H1 (cell line): ENCODE results near the gene MAVS. TPM values are rescaled to one million over a fixed set of nuclear protein-coding genes. Genes with fewer than 3 reads are reported as not detected.

Experiments used
- CTCF ChIA-PET: fragments of 300-600 bp; sonication (Branson Sonifier 250); formaldehyde crosslinking; loops from one replicate; lab custom pipeline; 2021; ENCODE audit not compliant: partially characterized antibody; lab: Charles Lee
- POLR2A ChIA-PET: fragments of 300-600 bp; sonication (Branson Sonifier 250); formaldehyde crosslinking; loops from one replicate; lab custom pipeline; 2021; ENCODE audit warnings: inconsistent platforms; ENCODE audit not compliant: partially characterized antibody; lab: Charles Lee
- DNase-seq, 2 experiments: peaks; one replicate each; pipeline versions ENCODE4 v3.0.0 to v3.0.0-alpha.2; 2010 to 2022; ENCODE audit warnings: low spot score in 2 of 2, low read depth in 1 of 2, mixed read lengths in 1 of 2
- FAIRE-seq: peaks from 2 replicates; lab custom pipeline; 2011; peaks lifted over from hg19 to GRCh38; lab: Jason Lieb, UNC
- H2AFZ ChIP-seq: 2 replicates; pipeline ENCODE4 v1.8.1; 2012; ENCODE audit warnings: low read length, inconsistent platforms
- H2AK5ac ChIP-seq: 2 replicates; pipeline ENCODE4 v1.6.1; 2013; ENCODE audit warnings: low read depth, low read length
- H2BK120ac ChIP-seq: replicated peaks from 2 replicates; pipeline ENCODE3; 2013; ENCODE audit warnings: low read depth, low read length, inconsistent platforms
- H2BK12ac ChIP-seq: 2 replicates; pipeline ENCODE4 v1.6.1; 2013; ENCODE audit warnings: low read depth, low read length
- H2BK15ac ChIP-seq: 2 replicates; pipeline ENCODE4 v1.6.1; 2013; ENCODE audit warnings: low read length
- H2BK20ac ChIP-seq: 2 replicates; pipeline ENCODE4 v1.6.1; 2013; ENCODE audit warnings: low read length
- H2BK5ac ChIP-seq: 2 replicates; pipeline ENCODE4 v1.6.1; 2013; ENCODE audit warnings: low read depth, low read length
- H3K14ac ChIP-seq: 2 replicates; pipeline ENCODE4 v1.6.1; 2013; ENCODE audit warnings: inconsistent platforms; ENCODE audit not compliant: insufficient read length
- H3K18ac ChIP-seq: 2 replicates; pipeline ENCODE4 v1.6.1; 2013; ENCODE audit warnings: low read length; ENCODE audit errors: extremely low read depth
- H3K23ac ChIP-seq: 2 replicates; pipeline ENCODE4 v1.6.1; 2013; ENCODE audit warnings: inconsistent platforms; ENCODE audit not compliant: insufficient read length
- H3K23me2 ChIP-seq: 2 replicates; pipeline ENCODE4 v1.6.1; 2013; ENCODE audit warnings: low read depth, low read length
- H3K27ac ChIP-seq: 2 replicates; pipeline ENCODE4 v1.6.1; 2011; ENCODE audit warnings: low read depth, low read length, inconsistent platforms
- H3K27me3 ChIP-seq, 4 experiments: replicated peaks in 1 of 4; 1 replicate in 1 of 4; 2 replicates in 3 of 4; pipeline versions ENCODE4 v1.6.1 to v1.8.1; 2011 to 2013; ENCODE audit warnings: low read length in 3 of 4, mild to moderate bottlenecking in 3 of 4, inconsistent platforms in 2 of 4, mixed read lengths in 2 of 4, moderate library complexity in 1 of 4; ENCODE audit not compliant: control insufficient read depth in 3 of 4, insufficient read depth in 3 of 4; ENCODE audit errors: extremely low read depth in 1 of 4
- H3K36me3 ChIP-seq, 4 experiments: 2 replicates each; pipeline versions ENCODE4 v1.6.1 to v1.8.1; 2011 to 2013; ENCODE audit warnings: mild to moderate bottlenecking in 4 of 4, low read length in 3 of 4, moderate library complexity in 2 of 4, control low read depth in 1 of 4, inconsistent platforms in 1 of 4; ENCODE audit not compliant: insufficient read depth in 4 of 4, control insufficient read depth in 2 of 4
- H3K4ac ChIP-seq: replicated peaks from 2 replicates; pipeline ENCODE3; 2013; ENCODE audit warnings: low read length, low read depth, mixed read lengths, inconsistent platforms; ENCODE audit not compliant: insufficient read length
- H3K4me1 ChIP-seq, 4 experiments: replicated peaks in 1 of 4; 1 replicate in 1 of 4; 2 replicates in 3 of 4; pipeline versions ENCODE4 v1.6.1 to v1.8.1; 2011 to 2013; ENCODE audit warnings: low read length in 3 of 4, inconsistent platforms in 2 of 4, mixed read lengths in 1 of 4; ENCODE audit not compliant: insufficient read depth in 4 of 4, control insufficient read depth in 3 of 4
- H3K4me2 ChIP-seq, 2 experiments: 2 replicates each; pipeline versions ENCODE4 v1.6.1 to v1.8.1; 2011 to 2013; ENCODE audit warnings: low read depth in 2 of 2, low read length in 2 of 2, control low read depth in 1 of 2, inconsistent platforms in 1 of 2, mild to moderate bottlenecking in 1 of 2; ENCODE audit not compliant: insufficient read depth in 1 of 2
- H3K4me3 ChIP-seq, 4 experiments: fragments of 200-600, 300-600 bp in 1 of 4; sonication (generic), shearing (Covaris generic), sonication (Bioruptor Twin) in 1 of 4; 2 replicates each; pipeline versions ENCODE4 v1.5.1 to v1.8.1; 2011 to 2016; ENCODE audit warnings: low read length in 4 of 4, low read depth in 3 of 4, control low read depth in 2 of 4, inconsistent platforms in 2 of 4, mild to moderate bottlenecking in 2 of 4, mixed read lengths in 1 of 4, moderate library complexity in 1 of 4; ENCODE audit not compliant: insufficient read depth in 2 of 4; ENCODE audit errors: extremely low read depth in 1 of 4
- H3K56ac ChIP-seq: replicated peaks from 2 replicates; pipeline ENCODE3; 2013; ENCODE audit warnings: low read depth, mild to moderate bottlenecking, mixed read lengths, low read length, inconsistent platforms; ENCODE audit not compliant: insufficient read length
- H3K79me1 ChIP-seq: 2 replicates; pipeline ENCODE4 v1.6.1; 2013; ENCODE audit warnings: low read depth, low read length, control low read depth
- H3K79me2 ChIP-seq, 2 experiments: 2 replicates each; pipeline versions ENCODE4 v1.6.1 to v1.8.1; 2012 to 2013; ENCODE audit warnings: low read length in 2 of 2, mild to moderate bottlenecking in 2 of 2, inconsistent platforms in 1 of 2; ENCODE audit not compliant: insufficient read depth in 2 of 2, control insufficient read depth in 1 of 2
- H3K9ac ChIP-seq, 4 experiments: replicated peaks in 1 of 4; 1 replicate in 1 of 4; 2 replicates in 3 of 4; pipeline versions ENCODE4 v1.6.1 to v1.8.1; 2011 to 2013; ENCODE audit warnings: low read depth in 3 of 4, low read length in 3 of 4, control low read depth in 2 of 4, mild to moderate bottlenecking in 2 of 4, moderate library complexity in 2 of 4, inconsistent platforms in 1 of 4; ENCODE audit errors: extremely low read depth in 1 of 4
- H3K9me3 ChIP-seq, 2 experiments: 2 replicates each; pipeline versions ENCODE4 v1.6.1 to v1.8.1; 2012 to 2013; ENCODE audit warnings: mild to moderate bottlenecking in 2 of 2, moderate library complexity in 2 of 2, control low read depth in 1 of 2, inconsistent platforms in 1 of 2, low read depth in 1 of 2, low read length in 1 of 2, mixed read lengths in 1 of 2; ENCODE audit not compliant: insufficient read depth in 2 of 2
- H4K20me1 ChIP-seq, 2 experiments: replicated peaks in 1 of 2; 2 replicates each; pipeline versions ENCODE3 to v1.8.1; 2011 to 2013; ENCODE audit warnings: inconsistent platforms in 2 of 2, low read length in 2 of 2, mild to moderate bottlenecking in 1 of 2; ENCODE audit not compliant: insufficient read depth in 2 of 2, control insufficient read depth in 1 of 2
- H4K5ac ChIP-seq: 2 replicates; pipeline ENCODE4 v1.6.1; 2013; ENCODE audit warnings: low read length, low read depth, mixed read lengths, inconsistent platforms; ENCODE audit not compliant: insufficient read length
- H4K8ac ChIP-seq: 2 replicates; pipeline ENCODE4 v1.8.0; 2013; ENCODE audit warnings: mild to moderate bottlenecking, moderate library complexity, low read length, inconsistent platforms; ENCODE audit not compliant: insufficient read depth; ENCODE audit errors: extremely low read depth
- H4K91ac ChIP-seq: replicated peaks from 2 replicates; pipeline ENCODE3; 2013; ENCODE audit warnings: low read length, mixed read lengths, inconsistent platforms; ENCODE audit not compliant: insufficient read length
- EP300 ChIP-seq, 2 experiments: IDR thresholded peaks; 1 replicate in 1 of 2; 2 replicates in 1 of 2; pipeline ENCODE4 v1.6.1; 2011 to 2012; ENCODE audit warnings: low read depth in 2 of 2, low read length in 2 of 2, mild to moderate bottlenecking in 2 of 2, borderline replicate concordance in 1 of 2, inconsistent platforms in 1 of 2, moderate library complexity in 1 of 2
- WGBS, 2 experiments: shearing (Covaris generic) in 1 of 2; methylation state at CpG; one replicate each; pipeline versions ENCODE4 v1.1.6 to v1.1.7; 2013 to 2015; ENCODE audit warnings: low lambda C conversion rate in 2 of 2, mixed read lengths in 2 of 2, inconsistent platforms in 1 of 2, low coverage in 1 of 2, missing lambda C conversion rate in 1 of 2; ENCODE audit not compliant: insufficient replicate concordance in 2 of 2, insufficient coverage in 1 of 2, insufficient read length in 1 of 2; ENCODE audit errors: extremely low coverage in 1 of 2, missing lambda C conversion rate in 1 of 2; 5-methylcytosine and 5-hydroxymethylcytosine counted together
- polyA plus RNA-seq, 7 experiments: library from polyadenylated mRNA; depleted of rRNA in 3 of 7; stranded (reverse) in 5 of 7; unstranded in 2 of 7; fragments of >200 nt in 5 of 7; fragments of 200-250 nt in 2 of 7; gene quantifications; 1 replicate in 5 of 7; 2 replicates in 1 of 7; 4 replicates in 1 of 7; pipeline versions ENCODE4 v1.2.1 to v1.2.3, GENCODE V29; 2011 to 2013; ENCODE audit warnings: missing spikeins in 2 of 7, mixed read lengths in 2 of 7
- total RNA-seq: library from RNA; stranded (reverse); fragmentation: NEBNext Ultra II Directional; extraction: Animal tissue kit (Norgen Biotek cat#: 25700); gene quantifications from 2 replicates; pipeline ENCODE4 v1.2.1, GENCODE V29; 2021

MAVS gene
- total and polyA plus RNA-seq, 2 of the 8 experiments (the other 6 are each of a cell fraction or from before 2014, with no cell fraction given): 9.9 to 24.3 TPM

GRCh38 chr20:3828798-3829197 is 17.8 kb upstream of the MAVS start:
- H2BK12ac ChIP-seq: no peak overlapping the region
- no peaks in the 10 kb centered on the region for H4K20me1 ChIP-seq
- H2BK5ac ChIP-seq: no peak overlapping the region
- WGBS, 2 experiments: 87% methylated on average over 3 of the region's 3 CpGs; no CpG with 5 or more reads in 1 of the 2 experiments
- CTCF ChIA-PET: interaction anchor here (0.7 to 1.7 kb wide), 4 partner anchors 8 to 1937 kb away, joined by 3 to 7 read pairs (median 3); partner anchors contain the start of gene AP5S1
- no peak overlapping the region for H3K9ac ChIP-seq
- FAIRE-seq (no peak), DNase-seq (no peak)
- H3K9me3 ChIP-seq: no peaks in the 10 kb centered on the region
- H2AK5ac ChIP-seq: no peak overlapping the region
- no peak overlapping the region for H2BK15ac ChIP-seq
- no peak overlapping the region for H4K8ac ChIP-seq
- no peak overlapping the region for H2BK20ac ChIP-seq
- H2AFZ ChIP-seq: no peak overlapping the region
- no peaks in the 10 kb centered on the region for H3K79me2 ChIP-seq
- H3K4me1 ChIP-seq: no peaks in the 10 kb centered on the region
- H4K5ac ChIP-seq: no peak overlapping the region
- POLR2A ChIA-PET: interaction anchor here (0.6 kb wide), 1 partner anchor 50 kb away, joined by 3 read pairs; no protein-coding TSS in a partner anchor
- no peaks in the 10 kb centered on the region for H3K27me3 ChIP-seq
- no peaks in the 10 kb centered on the region for H3K23me2 ChIP-seq
- no peak overlapping the region for H3K56ac ChIP-seq
- H3K27ac ChIP-seq: no peak overlapping the region
- no peaks in the 10 kb centered on the region for H3K79me1 ChIP-seq
- no peak overlapping the region for H3K18ac ChIP-seq
- no peaks in the 10 kb centered on the region for H3K36me3 ChIP-seq
- no peak overlapping the region for H3K4me2 ChIP-seq
- no peak overlapping the region for H3K4me3 ChIP-seq
- H3K14ac ChIP-seq: no peak overlapping the region
- H2BK120ac ChIP-seq: no peak overlapping the region
- no peak overlapping the region for H3K4ac ChIP-seq
- no peak for TF ChIP-seq EP300 (IDR thresholded peaks at IDR 0.05; ENCODE audit: borderline replicate concordance in 1 of 2, low read depth in 2 of 2, low read length in 2 of 2)
- no peak overlapping the region for H4K91ac ChIP-seq
- H3K23ac ChIP-seq: no peak overlapping the region
